NCI-H2029 (cell line): ENCODE results near the gene OR52E1.

Experiments
- DNase-seq: peaks from one replicate; lab custom pipeline; 2025; lab: John Stamatoyannopoulos, UW

Gene OR52E1

DNA sequence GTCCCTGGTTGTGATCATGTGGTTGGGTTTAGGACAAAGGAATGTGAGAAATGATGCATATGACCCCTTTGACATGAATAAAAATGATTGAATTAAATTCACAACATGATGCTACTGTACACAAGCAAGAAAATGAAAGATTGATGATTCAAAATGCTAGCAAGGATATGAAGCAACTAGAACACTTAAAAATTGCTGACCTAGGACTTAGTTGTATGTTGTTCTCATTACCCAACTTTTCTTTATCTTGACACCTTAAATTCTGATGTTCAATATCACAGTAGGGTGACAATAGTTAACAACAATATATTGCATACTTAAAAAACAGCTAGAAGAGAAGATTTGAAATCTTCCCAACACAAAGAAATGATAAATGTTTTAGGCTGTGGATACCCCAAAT lies 48.2 kb downstream of the OR52E1 start:
- no peak for DNase-seq

DNA sequence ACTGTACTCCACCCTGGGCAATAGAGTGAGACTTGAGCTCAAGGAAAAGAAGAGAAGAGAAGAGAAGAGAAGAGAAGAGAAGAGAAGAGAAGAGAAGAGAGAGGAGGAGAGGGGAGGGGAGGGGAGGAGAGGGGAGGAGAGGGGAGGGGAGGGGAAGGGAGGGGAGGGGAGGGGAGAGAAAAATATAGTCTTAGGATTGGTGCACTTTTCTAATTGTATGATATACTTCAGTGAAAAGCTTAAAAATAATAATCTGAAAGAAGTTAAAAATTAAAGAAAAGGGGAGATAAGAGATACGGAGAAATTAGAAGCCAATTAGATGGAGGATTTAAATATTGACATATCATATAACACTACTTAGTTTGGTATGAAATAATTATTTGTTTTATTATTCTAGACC lies 49.5 kb downstream of the OR52E1 start:
- no peak for DNase-seq
